Measurements from ENCODE around the gene RAP1B. TPM values are rescaled to one million over a fixed set of nuclear protein-coding genes. Genes with fewer than 3 reads are reported as not detected.

The RAP1B gene
- total RNA-seq, 1 experiment from 2014 or later = 245 TPM

- DNase-seq (ENCODE audit: low read depth) = no peak
Observed at GRCh38 chr12:68699486-68699885, 88.8 kb downstream of the RAP1B start.

Other genes starting within 250 kb of the RAP1B start
- 89.2 and 91.2 TPM in 2 replicates for gene NUP107, start 76.1 kb downstream of the RAP1B start, total RNA-seq (2014; rRNA removed; shearing (Covaris generic))
- 3.4 and 9.1 TPM in 2 replicates for gene SLC35E3, start 135.3 kb downstream of the RAP1B start, total RNA-seq (2014; rRNA removed; shearing (Covaris generic))
- 33.5 and 45.2 TPM in 2 replicates for gene MDM2, start 197.3 kb downstream of the RAP1B start, total RNA-seq (2014; rRNA removed; shearing (Covaris generic))

All from M059J (cell line).